Mucosa of descending colon (tissue), 3 donors: ENCODE results near the gene TSPAN18. TPM values are rescaled to one million over a fixed set of nuclear protein-coding genes. Genes with fewer than 3 reads are reported as not detected.

ENCODE experiments used
- ATAC-seq: fragments of 200-7000 bp; cut with Tn5 transposase; one replicate; pipeline ENCODE4 v1.9.1; 2020; ENCODE audit warnings: mild to moderate bottlenecking, moderate library complexity
- DNase-seq, 3 donors: peaks; one replicate each; pipeline ENCODE4 v3.0.0-alpha.2; 2020
- H3K36me3 ChIP-seq: fragments of 200-600 bp; one replicate; pipeline ENCODE4 v1.8.0; 2021; ENCODE audit warnings: low read depth, mild to moderate bottlenecking
- H3K4me1 ChIP-seq: fragments of 200-600 bp; one replicate; pipeline ENCODE4 v1.8.0; 2021; ENCODE audit warnings: low read depth, mild to moderate bottlenecking
- H3K4me3 ChIP-seq: fragments of 200-600 bp; one replicate; pipeline ENCODE4 v1.8.0; 2021; ENCODE audit warnings: mild to moderate bottlenecking
- H3K9me3 ChIP-seq: fragments of 200-600 bp; one replicate; pipeline ENCODE4 v1.8.0; 2021; ENCODE audit warnings: mild to moderate bottlenecking
- intact Hi-C, 2 donors: fragments of 100-400 bp; cut with DNase I in 1 of 2; cut with micrococcal nuclease in 1 of 2; formaldehyde crosslinking; loops; one replicate each; pipeline versions ENCODE4 v1.11.0 to v1.11.1; 2022; cut with DNase I, micrococcal nuclease
- total RNA-seq, 3 donors: library from RNA; stranded (reverse); fragmentation: NEBNext Ultra II Directional in 2 of 3; extraction: Animal tissue kit (Norgen Biotek cat#: 25700) in 2 of 3; gene quantifications; one replicate each; pipeline versions ENCODE4 v1.2.1 to v1.2.4, GENCODE V29; 2021 to 2023
- TF ChIP-seq, protein P1 (sequence below): fragments of 200-600 bp; IDR thresholded peaks from one replicate; pipeline ENCODE4 v1.8.0; 2022; ENCODE audit warnings: antibody characterized with exemption, mild to moderate bottlenecking
- donor health status: DM: no; HTN: no; CAD: no; lungs with moderate emphysema.
- donor health status: DM: no; HTN: no; CAD: no.
- donor health status: DM: no; HTN: yes; CAD: no.

TSPAN18 gene
- total RNA-seq, 3 donors from 2014 or later, result 3.6 to 63.2 (median 8.5) TPM

DNA sequence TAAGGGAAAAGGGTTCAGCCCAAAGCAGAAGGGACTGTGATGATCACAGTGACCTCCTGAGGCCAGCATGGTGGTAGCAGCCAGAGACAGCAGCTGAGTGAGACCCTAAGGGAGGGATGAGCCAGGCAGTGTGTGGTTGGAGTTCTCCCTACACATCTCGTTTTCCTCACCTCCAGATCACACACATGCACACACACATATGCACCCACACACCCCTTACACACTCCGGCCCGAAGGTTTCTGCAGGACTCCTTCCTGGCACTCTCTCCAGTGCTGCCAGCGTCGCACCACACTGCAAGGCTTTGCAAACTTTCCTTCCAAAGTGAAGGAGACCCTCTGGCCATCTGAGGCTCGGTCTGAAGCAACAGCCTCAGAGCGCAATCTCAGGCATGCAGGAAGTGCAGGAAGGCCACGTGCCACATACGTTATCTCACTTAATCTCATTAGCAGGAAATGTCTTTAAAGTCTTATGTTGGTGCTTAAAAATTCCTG is 250.8 kb downstream of the TSPAN18 start:
- H3K4me1 ChIP-seq, result peaks cover 50% of the 10 kb centered on the region
- intact Hi-C loops, result no loop called here
- no peak for ATAC-seq
- DNase-seq, result peak in 2 of 3 donors; percentile 56 to 67
- no peaks in the 10 kb centered on the region for H3K36me3 ChIP-seq
- TF ChIP-seq, protein P1, sequence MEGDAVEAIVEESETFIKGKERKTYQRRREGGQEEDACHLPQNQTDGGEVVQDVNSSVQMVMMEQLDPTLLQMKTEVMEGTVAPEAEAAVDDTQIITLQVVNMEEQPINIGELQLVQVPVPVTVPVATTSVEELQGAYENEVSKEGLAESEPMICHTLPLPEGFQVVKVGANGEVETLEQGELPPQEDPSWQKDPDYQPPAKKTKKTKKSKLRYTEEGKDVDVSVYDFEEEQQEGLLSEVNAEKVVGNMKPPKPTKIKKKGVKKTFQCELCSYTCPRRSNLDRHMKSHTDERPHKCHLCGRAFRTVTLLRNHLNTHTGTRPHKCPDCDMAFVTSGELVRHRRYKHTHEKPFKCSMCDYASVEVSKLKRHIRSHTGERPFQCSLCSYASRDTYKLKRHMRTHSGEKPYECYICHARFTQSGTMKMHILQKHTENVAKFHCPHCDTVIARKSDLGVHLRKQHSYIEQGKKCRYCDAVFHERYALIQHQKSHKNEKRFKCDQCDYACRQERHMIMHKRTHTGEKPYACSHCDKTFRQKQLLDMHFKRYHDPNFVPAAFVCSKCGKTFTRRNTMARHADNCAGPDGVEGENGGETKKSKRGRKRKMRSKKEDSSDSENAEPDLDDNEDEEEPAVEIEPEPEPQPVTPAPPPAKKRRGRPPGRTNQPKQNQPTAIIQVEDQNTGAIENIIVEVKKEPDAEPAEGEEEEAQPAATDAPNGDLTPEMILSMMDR, result no peak
- no peaks in the 10 kb centered on the region for H3K9me3 ChIP-seq
- no peak overlapping the region for H3K4me3 ChIP-seq

DNA sequence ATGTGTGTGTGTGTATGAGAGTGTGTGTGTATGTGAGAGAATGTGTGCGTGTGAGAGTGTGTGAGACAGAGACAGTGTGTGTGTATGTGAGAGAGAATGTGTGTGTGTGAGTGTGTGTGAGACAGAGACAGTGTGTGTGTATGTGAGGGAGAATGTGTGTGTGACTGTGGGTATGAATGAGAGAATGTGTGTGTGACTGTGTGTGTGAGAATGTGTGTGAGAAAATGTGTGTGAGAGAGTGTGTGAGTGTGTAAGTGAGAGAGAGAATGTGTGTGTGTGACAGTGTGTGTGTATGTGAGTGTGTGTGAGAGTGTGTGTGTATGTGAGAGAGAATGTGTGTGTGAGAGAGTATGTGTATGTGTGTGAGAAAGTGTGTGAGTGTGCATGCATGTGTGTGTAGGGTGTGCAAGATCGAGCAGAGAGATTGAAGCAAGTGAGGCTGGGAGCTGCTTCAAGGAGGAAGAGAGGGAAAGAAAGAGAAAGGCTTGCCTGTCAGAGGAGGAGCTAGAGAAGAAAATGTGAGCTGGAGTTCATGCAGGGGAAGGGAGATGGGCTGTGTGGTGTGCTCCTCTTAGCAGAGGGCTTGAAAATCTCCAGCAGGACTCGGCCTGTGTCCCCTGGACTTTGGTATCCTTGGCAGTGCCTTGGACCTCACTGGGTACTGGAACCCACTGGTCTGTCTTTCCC is 251.7 kb downstream of the TSPAN18 start:
- TF ChIP-seq, protein P1, result no peak
- H3K4me1 ChIP-seq, result peaks cover 50% of the 10 kb centered on the region
- intact Hi-C loops, result no loop called here
- peak; percentile 32 for ATAC-seq
- H3K9me3 ChIP-seq, result no peaks in the 10 kb centered on the region
- DNase-seq, result no peak
- H3K4me3 ChIP-seq, result no peak overlapping the region
- no peaks in the 10 kb centered on the region for H3K36me3 ChIP-seq

GRCh38 chr11:44978961-44979331 is 252.2 kb downstream of the TSPAN18 start:
- H3K4me3 ChIP-seq, result no peak overlapping the region
- H3K9me3 ChIP-seq, result no peaks in the 10 kb centered on the region
- peak; percentile 78 for ATAC-seq
- H3K36me3 ChIP-seq, result no peaks in the 10 kb centered on the region
- H3K4me1 ChIP-seq, result peaks cover 50% of the 10 kb centered on the region
- intact Hi-C loops, result no loop called here
- TF ChIP-seq, protein P1, result no peak
- peak; percentile 84 to 91 (median 84) for DNase-seq

GRCh38 chr11:44979543-44980399 is 253.0 kb downstream of the TSPAN18 start:
- TF ChIP-seq, protein P1, result no peak
- DNase-seq (peak; percentile 85 to 91 (median 90)), ATAC-seq (peak; percentile 77)
- H3K4me3 ChIP-seq, result no peak overlapping the region
- peaks cover 50% of the 10 kb centered on the region for H3K4me1 ChIP-seq
- no peaks in the 10 kb centered on the region for H3K9me3 ChIP-seq
- intact Hi-C loops, result no loop called here
- H3K36me3 ChIP-seq, result no peaks in the 10 kb centered on the region

- peaks cover 50% of the 10 kb centered on the region for H3K4me1 ChIP-seq
Measured at GRCh38 chr11:44980533-44981427, 254.0 kb downstream of the TSPAN18 start.

More at GRCh38 chr11:44980533-44981427, 254.0 kb downstream of the TSPAN18 start:
- Histone ChIP-seq H3K36me3 (no peaks in the 10 kb centered on the region), H3K4me3 (no peak overlapping the region), H3K9me3 (no peaks in the 10 kb centered on the region)
- TF ChIP-seq, protein P1, result no peak
- ATAC-seq (no peak), DNase-seq (peak; percentile 56 to 65 (median 60))
- intact Hi-C loops, result no loop called here
